HEK293T (cell line): ENCODE measurements around the gene CDH20.

Experiments
- CTCF ChIA-PET: fragments of 350-600 bp; formaldehyde crosslinking; extraction: SDS; loops from one replicate; lab custom pipeline; 2021; ENCODE audit warnings: antibody characterized with exemption, inconsistent platforms; lab: Yijun Ruan, JAX
- POLR2A ChIA-PET: fragments of 350-600 bp; formaldehyde crosslinking; extraction: SDS; loops from one replicate; lab custom pipeline; 2020; ENCODE audit warnings: antibody characterized with exemption, inconsistent platforms; lab: Yijun Ruan, JAX
- DNase-seq: peaks from one replicate; pipeline ENCODE4 v3.0.0; 2012; ENCODE audit warnings: mixed read lengths; ENCODE audit errors: extremely low spot score
- ARNT ChIP-seq: fragments of 450-650 bp; IDR thresholded peaks from 2 replicates; pipeline ENCODE4 v1.6.1; 2017; ENCODE audit warnings: mild to moderate bottlenecking
- BHLHE40 ChIP-seq: fragments of 450-650 bp; IDR thresholded peaks from 2 replicates; pipeline ENCODE4 v1.6.1; 2016; ENCODE audit warnings: mild to moderate bottlenecking, moderate library complexity, borderline replicate concordance
- CTBP1 ChIP-seq: fragments of 450-650 bp; IDR thresholded peaks from 2 replicates; pipeline ENCODE4 v1.6.1; 2016; ENCODE audit warnings: borderline replicate concordance
- ELF4 ChIP-seq: fragments of 450-650 bp; IDR thresholded peaks from 2 replicates; pipeline ENCODE4 v1.6.1; 2017; ENCODE audit warnings: antibody characterized with exemption
- FOXA1 ChIP-seq: fragments of 450-650 bp; IDR thresholded peaks from 2 replicates; pipeline ENCODE4 v1.6.1; 2016; ENCODE audit warnings: mild to moderate bottlenecking
- FOXK2 ChIP-seq: fragments of 450-650 bp; IDR thresholded peaks from 2 replicates; pipeline ENCODE4 v1.6.1; 2016; ENCODE audit warnings: mild to moderate bottlenecking
- FOXM1 ChIP-seq: fragments of 450-650 bp; IDR thresholded peaks from 2 replicates; pipeline ENCODE4 v1.6.1; 2017; ENCODE audit warnings: mild to moderate bottlenecking, borderline replicate concordance
- HDGF ChIP-seq: fragments of 450-650 bp; IDR thresholded peaks from 2 replicates; pipeline ENCODE4 v1.6.1; 2017; ENCODE audit warnings: antibody characterized with exemption, borderline replicate concordance
- L3MBTL2 ChIP-seq: fragments of 450-650 bp; conservative IDR thresholded peaks from 2 replicates; pipeline ENCODE4 v1.6.1; 2016; ENCODE audit warnings: mild to moderate bottlenecking
- LEF1 ChIP-seq: fragments of 450-650 bp; IDR thresholded peaks from 2 replicates; pipeline ENCODE4 v1.6.1; 2017; ENCODE audit warnings: mild to moderate bottlenecking, borderline replicate concordance
- NFRKB ChIP-seq: fragments of 450-650 bp; IDR thresholded peaks from 2 replicates; pipeline ENCODE4 v1.6.1; 2016; ENCODE audit warnings: mild to moderate bottlenecking, moderate library complexity
- PKNOX1 ChIP-seq: fragments of 450-650 bp; IDR thresholded peaks from 2 replicates; pipeline ENCODE4 v1.6.1; 2016
- SP1 ChIP-seq: fragments of 450-650 bp; IDR thresholded peaks from 2 replicates; pipeline ENCODE4 v1.6.1; 2017
- SUZ12 ChIP-seq: fragments of 450-650 bp; IDR thresholded peaks from 2 replicates; pipeline ENCODE4 v1.6.1; 2016; ENCODE audit warnings: mild to moderate bottlenecking
- TARDBP ChIP-seq: fragments of 450-650 bp; IDR thresholded peaks from 2 replicates; pipeline ENCODE4 v1.6.1; 2016
- ZNF384 ChIP-seq: fragments of 450-650 bp; IDR thresholded peaks from 2 replicates; pipeline ENCODE4 v1.6.1; 2016

CDH20 gene

GRCh38 chr18:61470031-61470674 lies 136.9 kb downstream of the CDH20 start:
- POLR2A ChIA-PET: no interaction called here
- CTCF ChIA-PET: no interaction called here
- no peak for TF ChIP-seq FOXA1
- TF ChIP-seq NFRKB: no peak
- DNase-seq: no peak

GRCh38 chr18:61471541-61471940 lies 138.3 kb downstream of the CDH20 start:
- DNase-seq: no peak
- CTCF ChIA-PET: interaction anchor here (0.6 kb wide), 1 partner anchor 135 kb away, joined by 3 read pairs; no protein-coding TSS in a partner anchor
- POLR2A ChIA-PET: no interaction called here

DNA sequence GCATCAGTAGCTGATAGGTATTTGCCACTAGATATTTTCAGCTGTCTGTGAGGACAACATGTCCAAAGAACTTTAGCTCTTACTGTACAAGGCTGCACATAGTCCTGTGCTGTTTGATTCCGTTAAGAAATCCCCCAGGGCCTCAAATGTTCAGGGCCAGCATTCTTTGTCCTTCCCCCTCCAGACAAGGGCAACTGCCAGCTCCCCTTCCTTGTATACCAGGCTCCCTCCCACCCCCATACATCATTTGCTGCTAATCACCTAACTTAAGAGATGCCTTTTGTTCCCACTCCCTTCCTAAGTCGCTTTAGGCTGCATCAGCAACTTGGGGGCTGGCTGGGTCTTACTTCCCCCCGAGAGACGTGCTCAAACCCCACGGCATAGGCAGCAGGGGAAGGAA lies 138.7 kb downstream of the CDH20 start:
- CTCF ChIA-PET: interaction anchor here (0.6 kb wide), 1 partner anchor 135 kb away, joined by 3 read pairs; no protein-coding TSS in a partner anchor
- POLR2A ChIA-PET: no interaction called here
- TF ChIP-seq HDGF: no peak
- TF ChIP-seq L3MBTL2: no peak
- TF ChIP-seq FOXA1: no peak
- TF ChIP-seq ARNT: no peak
- no peak for TF ChIP-seq TARDBP
- no peak for TF ChIP-seq ELF4
- TF ChIP-seq BHLHE40: no peak
- TF ChIP-seq NFRKB: no peak
- TF ChIP-seq ZNF384: no peak
- no peak for TF ChIP-seq FOXM1
- TF ChIP-seq FOXK2: no peak
- no peak for TF ChIP-seq SP1
- TF ChIP-seq PKNOX1: no peak
- no peak for DNase-seq

More at GRCh38 chr18:61471541-61471940, 138.3 kb downstream of the CDH20 start:
- TF ChIP-seq NFRKB: no peak
- no peak for TF ChIP-seq FOXA1
- TF ChIP-seq CTBP1: no peak
- TF ChIP-seq TARDBP: no peak
- no peak for TF ChIP-seq PKNOX1
- TF ChIP-seq HDGF: no peak

DNA sequence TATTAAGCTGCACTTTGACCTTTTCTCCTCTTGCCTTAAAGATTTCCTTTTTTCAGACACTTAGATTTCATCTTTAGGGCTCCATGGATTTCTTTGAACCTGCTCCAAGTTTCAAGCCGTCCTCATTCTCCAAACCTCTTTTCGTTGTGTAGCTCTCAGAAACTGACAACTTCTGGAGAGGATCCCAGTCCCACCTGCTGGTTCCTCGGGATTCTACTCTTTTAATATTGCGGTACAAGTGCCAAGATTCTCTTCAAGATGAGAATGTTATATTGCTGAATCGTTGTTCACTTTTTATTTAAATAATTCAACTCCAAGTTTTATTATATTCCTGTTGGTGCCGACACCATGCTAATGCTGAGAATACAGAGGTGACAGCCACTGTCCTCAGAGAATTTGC lies 141.1 kb downstream of the CDH20 start:
- CTCF ChIA-PET: no interaction called here
- TF ChIP-seq SP1 (no peak), FOXK2 (no peak), NFRKB (no peak), LEF1 (no peak), L3MBTL2 (no peak), PKNOX1 (no peak), BHLHE40 (no peak), SUZ12 (no peak), CTBP1 (no peak), FOXM1 (no peak), HDGF (no peak), ELF4 (no peak), ARNT (no peak), FOXA1 (no peak), TARDBP (no peak), ZNF384 (no peak)
- POLR2A ChIA-PET: no interaction called here
- no peak for DNase-seq

DNA sequence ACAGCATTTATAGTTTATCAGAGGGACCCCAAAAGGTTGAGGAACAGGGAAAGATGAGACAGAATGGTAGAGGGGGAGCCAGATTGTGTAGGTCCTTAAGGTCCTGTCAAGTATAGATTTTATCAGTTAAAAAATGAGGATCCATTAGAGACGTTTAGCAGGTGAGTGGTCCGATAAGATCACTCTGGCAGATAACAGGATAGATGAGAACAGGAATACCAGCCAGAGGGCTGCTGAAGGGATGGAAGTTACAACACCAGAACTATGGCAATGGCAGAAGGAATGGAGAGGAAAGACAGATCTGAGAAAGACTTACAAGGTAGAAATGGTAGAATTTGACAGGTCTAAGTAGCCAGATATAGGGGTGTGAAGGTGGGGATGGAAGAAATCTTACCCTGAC lies 141.7 kb downstream of the CDH20 start:
- ChIA-PET CTCF (no interaction called here), POLR2A (no interaction called here)
- DNase-seq: no peak
- no peak for TF ChIP-seq NFRKB
- no peak for TF ChIP-seq FOXM1
- TF ChIP-seq BHLHE40: no peak
- no peak for TF ChIP-seq TARDBP
- no peak for TF ChIP-seq SP1
- TF ChIP-seq PKNOX1: no peak
- no peak for TF ChIP-seq FOXK2
- no peak for TF ChIP-seq ELF4
- TF ChIP-seq FOXA1: no peak
- TF ChIP-seq L3MBTL2: no peak
- TF ChIP-seq CTBP1: no peak
- TF ChIP-seq ZNF384: no peak
- no peak for TF ChIP-seq LEF1
- TF ChIP-seq ARNT: no peak
- TF ChIP-seq HDGF: no peak

- no peak for DNase-seq
- TF ChIP-seq TARDBP (no peak), ZNF384 (no peak), SUZ12 (no peak), CTBP1 (no peak), L3MBTL2 (no peak), PKNOX1 (no peak), BHLHE40 (no peak), FOXM1 (no peak), SP1 (no peak), ELF4 (no peak), HDGF (no peak), FOXK2 (no peak), ARNT (no peak), FOXA1 (no peak), NFRKB (no peak), LEF1 (no peak)
- POLR2A ChIA-PET: no interaction called here
- CTCF ChIA-PET: no interaction called here
These were observed 142.7 kb downstream of the CDH20 start for GRCh38 chr18:61475931-61476330.
